HepG2 (cell line): Measurements from ENCODE around the gene C16orf95. TPM values are rescaled to one million over a fixed set of nuclear protein-coding genes. Genes with fewer than 3 reads are reported as not detected.
A peak's percentile ranks its signal among the peaks of the same experiment; 100 is the strongest.

Experiments
- GLMP ChIP-seq: sonication (generic); formaldehyde crosslinking; IDR thresholded peaks from 2 replicates; pipeline ENCODE4 v1.9.0; 2021; ENCODE audit warnings: missing genetic modification reagents, mild to moderate bottlenecking, borderline replicate concordance
- GMEB1 ChIP-seq: sonication (generic); formaldehyde crosslinking; IDR thresholded peaks from 2 replicates; pipeline ENCODE4 v1.5.1; 2020; ENCODE audit warnings: missing genetic modification reagents, mild to moderate bottlenecking, borderline replicate concordance
- LRRFIP1 ChIP-seq: sonication (generic); formaldehyde crosslinking; conservative IDR thresholded peaks from 2 replicates; pipeline ENCODE4 v1.4.0; 2020; ENCODE audit warnings: missing genetic modification reagents
- MYPOP ChIP-seq: sonication (generic); formaldehyde crosslinking; IDR thresholded peaks from 2 replicates; pipeline ENCODE4 v1.8.1; 2023; ENCODE audit warnings: mild to moderate bottlenecking, moderate library complexity, missing genetic modification reagents
- NFRKB ChIP-seq: fragments of 450-650 bp; IDR thresholded peaks from 2 replicates; pipeline ENCODE4 v1.6.1; 2017
- NR1H2 ChIP-seq: sonication (generic); formaldehyde crosslinking; IDR thresholded peaks from 2 replicates; pipeline ENCODE4 v1.8.1; 2022; ENCODE audit warnings: low read depth, missing genetic modification reagents, borderline replicate concordance
- NR2F6 ChIP-seq, 2 experiments: IDR thresholded peaks; 2 replicates each; pipeline ENCODE4 v1.6.1; 2016; ENCODE audit warnings: antibody characterized with exemption in 1 of 2, mild to moderate bottlenecking in 1 of 2
- TCF12 ChIP-seq, 2 experiments: fragments of 450-650 bp in 1 of 2; sonication (generic) in 1 of 2; formaldehyde crosslinking in 1 of 2; IDR thresholded peaks; 2 replicates each; pipeline versions ENCODE4 v1.6.1 to v1.8.0; 2017 to 2022; ENCODE audit warnings: antibody characterized with exemption in 1 of 2, mild to moderate bottlenecking in 1 of 2, missing genetic modification reagents in 1 of 2, moderate library complexity in 1 of 2
- THYN1 ChIP-seq: sonication (generic); formaldehyde crosslinking; IDR thresholded peaks from 2 replicates; pipeline ENCODE4 v1.8.1; 2023; ENCODE audit warnings: low read depth, mild to moderate bottlenecking, moderate library complexity, missing genetic modification reagents, borderline replicate concordance
- ZMYM4 ChIP-seq: sonication (generic); formaldehyde crosslinking; IDR thresholded peaks from 2 replicates; pipeline ENCODE4 v1.8.1; 2023; ENCODE audit warnings: mild to moderate bottlenecking, missing genetic modification reagents
- ZNF441 ChIP-seq: sonication (generic); formaldehyde crosslinking; IDR thresholded peaks from 2 replicates; pipeline ENCODE4 v1.7.0; 2021; ENCODE audit warnings: missing genetic modification reagents, borderline replicate concordance
- ZNF589 ChIP-seq: sonication (generic); formaldehyde crosslinking; conservative IDR thresholded peaks from 2 replicates; pipeline ENCODE4 v1.8.0; 2022; ENCODE audit warnings: mild to moderate bottlenecking, moderate library complexity, missing genetic modification reagents
- ZNF777 ChIP-seq: sonication (generic); formaldehyde crosslinking; IDR thresholded peaks from 2 replicates; pipeline ENCODE4 v1.4.0; 2020; ENCODE audit warnings: missing genetic modification reagents
- ZNF782 ChIP-seq: sonication (generic); formaldehyde crosslinking; IDR thresholded peaks from 2 replicates; pipeline ENCODE4 v1.4.0; 2020; ENCODE audit warnings: missing genetic modification reagents, mild to moderate bottlenecking, borderline replicate concordance
- ZNF841 ChIP-seq: sonication (generic); formaldehyde crosslinking; IDR thresholded peaks from 2 replicates; pipeline ENCODE4 v1.8.1; 2023; ENCODE audit warnings: missing genetic modification reagents, borderline replicate concordance
- ZXDC ChIP-seq: sonication (generic); formaldehyde crosslinking; IDR thresholded peaks from 2 replicates; pipeline ENCODE4 v1.5.0; 2020; ENCODE audit warnings: mild to moderate bottlenecking, missing genetic modification reagents
- polyA plus RNA-seq, 8 experiments: library from polyadenylated mRNA; depleted of rRNA in 3 of 8; stranded (reverse) in 7 of 8; unstranded in 1 of 8; fragments of >200 nt; fragmentation: Illumina TruSeq in 4 of 8; extraction: Trizol in 4 of 8; gene quantifications; 2 replicates each; pipeline versions ENCODE4 v1.2.1 to v1.2.3, GENCODE V29; 2011 to 2016; ENCODE audit warnings: low read depth in 4 of 8, missing spikeins in 1 of 8, mixed read lengths in 1 of 8; ENCODE audit not compliant: insufficient read depth in 1 of 8
- total RNA-seq, 5 experiments: library from RNA; depleted of rRNA; stranded (reverse); fragments of >200 nt; fragmentation: Illumina TruSeq; extraction: Trizol; gene quantifications; 2 replicates each; pipeline ENCODE4 v1.2.3, GENCODE V29; 2016; ENCODE audit warnings: low read depth in 1 of 5

Gene C16orf95
- total and polyA plus RNA-seq, 2 of the 13 experiments (the other 11 are each of a cell fraction or from before 2014, with no cell fraction given), result 2.8 to 8.6 TPM

- TF ChIP-seq GLMP (CRISPR knock-in tag) (no peak), NR2F6 (IDR thresholded peaks at IDR 0.05) (no peak), NR2F6 (CRISPR knock-in tag; IDR thresholded peaks at IDR 0.05) (no peak), ZNF777 (CRISPR knock-in tag) (no peak), NFRKB (no peak), ZNF841 (no peak), ZNF441 (0 out of 2 replicates have a peak, but pooled peaks have one; percentile 73), ZMYM4 (0 out of 2 replicates have a peak, but pooled peaks have one; percentile 19), ZNF589 (no peak), THYN1 (no peak), NR1H2 (CRISPR knock-in tag) (0 out of 2 replicates have a peak, but pooled peaks have one; percentile 12), MYPOP (CRISPR knock-in tag) (no peak; the same call in 1 of the 2 replicates), ZNF782 (no peak), TCF12 (IDR thresholded peaks at IDR 0.05) (no peak), TCF12 (CRISPR knock-in tag; IDR thresholded peaks at IDR 0.05) (no peak), GMEB1 (CRISPR knock-in tag) (peak; percentile 37; the same call in 1 of the 2 replicates), LRRFIP1 (CRISPR knock-in tag) (no peak), ZXDC (CRISPR knock-in tag) (no peak)
These were observed 805 bp upstream of the C16orf95 start (continued) for GRCh38 chr16:87317750-87318644.
